Measurements from ENCODE around the gene TRNAU1AP.
A peak's percentile ranks its signal among the peaks of the same experiment; 100 is the strongest.

Gene TRNAU1AP

DNA sequence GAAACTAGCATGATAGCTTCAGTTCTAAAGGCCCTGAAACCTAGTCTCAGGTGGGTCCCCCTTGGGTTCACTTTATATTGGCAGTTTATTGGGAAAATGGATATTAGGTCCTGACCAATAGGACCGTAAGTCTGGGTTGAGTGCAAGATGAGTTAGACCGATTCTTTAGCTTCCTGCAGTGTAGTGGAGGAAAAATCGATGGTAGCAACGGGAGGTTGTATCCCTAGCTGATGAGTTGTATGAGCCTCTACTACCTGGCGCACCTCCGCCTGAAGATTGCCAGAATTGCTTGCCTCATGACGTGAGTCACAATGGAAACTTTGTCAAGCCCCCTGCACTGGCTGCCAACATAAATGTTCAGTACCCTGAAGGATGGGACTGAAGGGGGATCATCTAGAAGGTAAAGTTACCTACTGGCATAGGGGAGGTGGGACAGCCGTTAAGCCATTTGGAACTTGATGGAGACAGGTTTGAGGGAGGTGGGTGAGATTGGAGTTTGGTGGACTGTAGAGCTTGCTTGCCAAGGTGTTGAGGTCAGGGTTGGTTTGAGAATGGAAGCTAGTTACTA lies 43.1 kb upstream of the TRNAU1AP start:
- Histone ChIP-seq H3K9me3 (ENCODE audit: control insufficient read depth, low read length) (no peaks in the 10 kb centered on the region), H3K23ac (ENCODE audit: low read length in 2 of 2) (no peak overlapping the region), H4K91ac (ENCODE audit: low read length) (no peak overlapping the region), H3K4ac (ENCODE audit: low read depth in 1 of 2, low read length in 2 of 2) (no peak overlapping the region), H2AK5ac (ENCODE audit: low read length, severe bottlenecking) (peak overlapping the region; percentile 94), H3K27ac (ENCODE audit: low read length, poor library complexity, severe bottlenecking) (peak overlapping the region; percentile 87), H2AFZ (ENCODE audit: low read depth, low read length) (no peak overlapping the region), H3K14ac (ENCODE audit: low read length in 2 of 2) (peak overlapping the region in 1 of 2 experiments; percentile 57), H2BK15ac (ENCODE audit: low read depth, poor library complexity, severe bottlenecking) (no peak overlapping the region), H4K8ac (ENCODE audit: low read length) (peak overlapping the region; percentile 52), H3K18ac (ENCODE audit: low read depth in 1 of 2, low read length in 2 of 2) (peak overlapping the region; percentile 25 to 77), H3K36me3 (ENCODE audit: control insufficient read depth in 1 of 2, insufficient read depth in 2 of 2, low read depth in 1 of 2, low read length in 2 of 2) (peaks cover 42 to 62% of the 10 kb centered on the region in 2 experiments), H3K4me3 (ENCODE audit: insufficient read depth in 1 of 2, low read depth in 1 of 2, low read length in 2 of 2) (peak overlapping the region in 1 of 2 experiments; percentile 95), H2BK12ac (ENCODE audit: low read length in 2 of 2) (no peak overlapping the region), H3K4me1 (ENCODE audit: control insufficient read depth, insufficient read depth, low read depth, low read length) (peaks cover 12% of the 10 kb centered on the region), H3K27me3 (ENCODE audit: control insufficient read depth in 1 of 2, insufficient read depth in 1 of 2, low read length in 2 of 2) (no peaks in the 10 kb centered on the region), H2BK5ac (ENCODE audit: low read depth, low read length, poor library complexity, severe bottlenecking) (no peak overlapping the region), H3K4me2 (ENCODE audit: low read length, poor library complexity, severe bottlenecking) (peak overlapping the region; percentile 17), H3K9ac (ENCODE audit: low read length) (peak overlapping the region; percentile 94), H2BK120ac (ENCODE audit: low read depth, low read length) (no peak overlapping the region), H3K79me1 (replicated peaks; ENCODE audit: low read length, poor library complexity, severe bottlenecking) (peaks cover 3% of the 10 kb centered on the region)
- WGBS = 83% methylated on average over 8 of the region's 8 CpGs
- no peak for DNase-seq

DNA sequence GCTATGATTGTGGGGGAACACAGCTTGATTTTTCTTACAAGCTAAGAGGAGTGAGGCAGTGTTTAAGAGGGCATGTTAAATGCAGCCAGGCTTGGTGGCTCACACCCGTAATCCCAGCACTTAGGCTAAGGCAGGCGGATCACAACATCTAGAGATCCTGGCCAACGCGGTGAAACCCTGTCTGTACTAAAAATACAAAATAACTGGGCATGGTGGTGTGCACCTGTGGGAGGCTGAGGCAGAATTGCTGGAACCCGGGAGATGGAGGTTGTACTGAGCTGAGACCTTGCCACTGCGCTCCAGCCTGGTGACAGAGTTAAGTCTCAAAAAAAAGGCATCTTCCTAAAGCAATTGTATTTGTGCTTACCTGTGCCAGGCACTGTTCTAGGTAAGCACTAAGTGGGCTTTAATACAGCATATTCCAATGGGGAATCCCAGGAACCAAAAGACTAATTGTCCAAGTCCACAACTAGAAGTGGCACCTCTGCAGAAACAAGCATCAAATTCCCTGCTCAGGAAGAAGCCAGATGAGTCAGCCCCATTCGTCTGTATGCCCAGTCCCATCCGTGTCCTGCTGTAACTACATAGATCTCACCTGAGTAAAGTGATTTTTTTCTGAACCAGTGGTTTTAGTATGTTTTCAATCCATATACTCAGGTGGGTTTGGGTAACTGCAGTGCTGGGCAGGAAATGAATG lies 42.5 kb upstream of the TRNAU1AP start:
- peak overlapping the region; percentile 7 for H2AK5ac ChIP-seq (ENCODE audit: low read length, severe bottlenecking)
- peak overlapping the region; percentile 52 for H4K8ac ChIP-seq (ENCODE audit: low read length)
- no peaks in the 10 kb centered on the region for H3K27me3 ChIP-seq (ENCODE audit: control insufficient read depth in 1 of 2, insufficient read depth in 1 of 2, low read length in 2 of 2)
- peaks cover 11% of the 10 kb centered on the region for H3K4me1 ChIP-seq (ENCODE audit: control insufficient read depth, insufficient read depth, low read depth, low read length)
- no peak overlapping the region for H3K23ac ChIP-seq (ENCODE audit: low read length in 2 of 2)
- no peaks in the 10 kb centered on the region for H3K9me3 ChIP-seq (ENCODE audit: control insufficient read depth, low read length)
- no peak overlapping the region for H4K91ac ChIP-seq (ENCODE audit: low read length)
- no peak overlapping the region for H3K4ac ChIP-seq (ENCODE audit: low read depth in 1 of 2, low read length in 2 of 2)
- peak overlapping the region; percentile 94 for H3K9ac ChIP-seq (ENCODE audit: low read length)
- H2BK15ac ChIP-seq (ENCODE audit: low read depth, poor library complexity, severe bottlenecking) = no peak overlapping the region
- WGBS = 71% methylated on average over 8 of the region's 8 CpGs
- H2AFZ ChIP-seq (ENCODE audit: low read depth, low read length) = no peak overlapping the region
- peak overlapping the region in 1 of 2 experiments; percentile 25 for H3K18ac ChIP-seq (ENCODE audit: low read depth in 1 of 2, low read length in 2 of 2)
- H3K14ac ChIP-seq (ENCODE audit: low read length in 2 of 2) = no peak overlapping the region
- peak; percentile 44 for DNase-seq
- no peak overlapping the region for H2BK12ac ChIP-seq (ENCODE audit: low read length in 2 of 2)
- peak overlapping the region in 1 of 2 experiments; percentile 95 for H3K4me3 ChIP-seq (ENCODE audit: insufficient read depth in 1 of 2, low read depth in 1 of 2, low read length in 2 of 2)
- peak overlapping the region; percentile 17 for H3K4me2 ChIP-seq (ENCODE audit: low read length, poor library complexity, severe bottlenecking)
- peaks cover under 1% of the 10 kb centered on the region for H3K79me1 ChIP-seq (replicated peaks; ENCODE audit: low read length, poor library complexity, severe bottlenecking)
- peaks cover 42 to 62% of the 10 kb centered on the region in 2 experiments for H3K36me3 ChIP-seq (ENCODE audit: control insufficient read depth in 1 of 2, insufficient read depth in 2 of 2, low read depth in 1 of 2, low read length in 2 of 2)
- no peak overlapping the region for H2BK120ac ChIP-seq (ENCODE audit: low read depth, low read length)
- peak overlapping the region; percentile 87 for H3K27ac ChIP-seq (ENCODE audit: low read length, poor library complexity, severe bottlenecking)
- no peak overlapping the region for H2BK5ac ChIP-seq (ENCODE audit: low read depth, low read length, poor library complexity, severe bottlenecking)

GRCh38 chr1:28510970-28511440 lies 41.9 kb upstream of the TRNAU1AP start:
- Histone ChIP-seq H2BK5ac (ENCODE audit: low read depth, low read length, poor library complexity, severe bottlenecking) (no peak overlapping the region), H4K8ac (ENCODE audit: low read length) (no peak overlapping the region), H3K27ac (ENCODE audit: low read length, poor library complexity, severe bottlenecking) (peak overlapping the region; percentile 87), H2BK120ac (ENCODE audit: low read depth, low read length) (no peak overlapping the region), H3K27me3 (ENCODE audit: control insufficient read depth in 1 of 2, insufficient read depth in 1 of 2, low read length in 2 of 2) (no peaks in the 10 kb centered on the region), H3K4ac (ENCODE audit: low read depth in 1 of 2, low read length in 2 of 2) (no peak overlapping the region), H3K4me2 (ENCODE audit: low read length, poor library complexity, severe bottlenecking) (no peak overlapping the region), H3K9me3 (ENCODE audit: control insufficient read depth, low read length) (no peaks in the 10 kb centered on the region), H4K91ac (ENCODE audit: low read length) (no peak overlapping the region), H2AFZ (ENCODE audit: low read depth, low read length) (no peak overlapping the region), H3K36me3 (ENCODE audit: control insufficient read depth in 1 of 2, insufficient read depth in 2 of 2, low read depth in 1 of 2, low read length in 2 of 2) (peaks cover 42 to 62% of the 10 kb centered on the region in 2 experiments), H2AK5ac (ENCODE audit: low read length, severe bottlenecking) (no peak overlapping the region), H3K4me1 (ENCODE audit: control insufficient read depth, insufficient read depth, low read depth, low read length) (peaks cover 10% of the 10 kb centered on the region), H2BK12ac (ENCODE audit: low read length in 2 of 2) (no peak overlapping the region), H3K79me1 (replicated peaks; ENCODE audit: low read length, poor library complexity, severe bottlenecking) (no peaks in the 10 kb centered on the region), H3K9ac (ENCODE audit: low read length) (peak overlapping the region; percentile 94), H3K23ac (ENCODE audit: low read length in 2 of 2) (no peak overlapping the region), H3K4me3 (ENCODE audit: insufficient read depth in 1 of 2, low read depth in 1 of 2, low read length in 2 of 2) (no peak overlapping the region), H3K14ac (ENCODE audit: low read length in 2 of 2) (no peak overlapping the region), H2BK15ac (ENCODE audit: low read depth, poor library complexity, severe bottlenecking) (no peak overlapping the region), H3K18ac (ENCODE audit: low read depth in 1 of 2, low read length in 2 of 2) (no peak overlapping the region)
- 76% methylated on average over 2 of the region's 2 CpGs for WGBS
- peak; percentile 38 for DNase-seq

GRCh38 chr1:28512058-28512611 lies 40.8 kb upstream of the TRNAU1AP start:
- Histone ChIP-seq H3K27me3 (ENCODE audit: control insufficient read depth in 1 of 2, insufficient read depth in 1 of 2, low read length in 2 of 2) (no peaks in the 10 kb centered on the region), H3K9ac (ENCODE audit: low read length) (peak overlapping the region; percentile 1), H3K4me1 (ENCODE audit: control insufficient read depth, insufficient read depth, low read depth, low read length) (peaks cover 10% of the 10 kb centered on the region), H3K27ac (ENCODE audit: low read length, poor library complexity, severe bottlenecking) (peak overlapping the region; percentile 62), H3K4me2 (ENCODE audit: low read length, poor library complexity, severe bottlenecking) (no peak overlapping the region), H3K23ac (ENCODE audit: low read length in 2 of 2) (no peak overlapping the region), H3K36me3 (ENCODE audit: control insufficient read depth in 1 of 2, insufficient read depth in 2 of 2, low read depth in 1 of 2, low read length in 2 of 2) (peaks cover 41 to 59% of the 10 kb centered on the region in 2 experiments), H3K9me3 (ENCODE audit: control insufficient read depth, low read length) (no peaks in the 10 kb centered on the region), H2BK15ac (ENCODE audit: low read depth, poor library complexity, severe bottlenecking) (no peak overlapping the region), H2BK5ac (ENCODE audit: low read depth, low read length, poor library complexity, severe bottlenecking) (no peak overlapping the region), H3K4ac (ENCODE audit: low read depth in 1 of 2, low read length in 2 of 2) (no peak overlapping the region), H3K79me1 (replicated peaks; ENCODE audit: low read length, poor library complexity, severe bottlenecking) (no peaks in the 10 kb centered on the region), H2BK12ac (ENCODE audit: low read length in 2 of 2) (no peak overlapping the region), H3K18ac (ENCODE audit: low read depth in 1 of 2, low read length in 2 of 2) (peak overlapping the region in 1 of 2 experiments; percentile 52), H4K8ac (ENCODE audit: low read length) (no peak overlapping the region), H2BK120ac (ENCODE audit: low read depth, low read length) (no peak overlapping the region), H2AK5ac (ENCODE audit: low read length, severe bottlenecking) (no peak overlapping the region), H3K4me3 (ENCODE audit: insufficient read depth in 1 of 2, low read depth in 1 of 2, low read length in 2 of 2) (no peak overlapping the region), H4K91ac (ENCODE audit: low read length) (no peak overlapping the region), H3K14ac (ENCODE audit: low read length in 2 of 2) (no peak overlapping the region), H2AFZ (ENCODE audit: low read depth, low read length) (no peak overlapping the region)
- peak; percentile 31 for DNase-seq
- 80% methylated on average over 3 of the region's 7 CpGs for WGBS

Data from mesenchymal stem cell (in vitro differentiated cells and primary cell).